Erythroblast (primary cell): ENCODE results near the gene TXNDC2.
"Not testable (repeated sequence)": the region's sequence is repeated elsewhere in the genome, so short reads cannot be mapped to it uniquely, and the experiment has no call there.

Experiments used
- GATA1 ChIP-seq: IDR thresholded peaks from 2 replicates; pipeline ENCODE4 v1.6.1; 2011; ENCODE audit warnings: low read depth, mild to moderate bottlenecking, control low read depth, low read length, moderate library complexity
- POLR2A ChIP-seq: IDR thresholded peaks from 2 replicates; pipeline ENCODE4 v1.6.1; 2011; ENCODE audit warnings: mild to moderate bottlenecking, low read length

- TF ChIP-seq POLR2A, GATA1: not testable (repeated sequence)
These were observed 26.5 kb downstream of the TXNDC2 start for GRCh38 chr18:9912285-9912684.
